Occipital lobe (tissue), 2 donors: ENCODE results near the gene LCE1B. TPM values are rescaled to one million over a fixed set of nuclear protein-coding genes. Genes with fewer than 3 reads are reported as not detected.

Experiments
- DNase-seq: peaks from one replicate; lab custom pipeline; 2025; lab: John Stamatoyannopoulos, UW
- total RNA-seq: library from RNA; depleted of rRNA; stranded (reverse); fragments of >200 nt; gene quantifications from one replicate; pipeline ENCODE4 v1.2.3, GENCODE V29; 2014

LCE1B gene
- total RNA-seq: not detected

GRCh38 chr1:152811671-152812070 lies at the start of gene LCE1B:
Gene LCE1B (plus strand): TSS chr1:152811971. CDS start chr1:152812447, 476 bp downstream.
- DNase-seq: no peak

GRCh38 chr1:152768847-152769533 lies 42.8 kb upstream of the LCE1B start:
- DNase-seq: no peak

- no peak for DNase-seq
These were observed 41.4 kb upstream of the LCE1B start for GRCh38 chr1:152770411-152770810.

- DNase-seq: no peak
These were observed 36.9 kb upstream of the LCE1B start, which contains the start of gene LCE1F for GRCh38 chr1:152774875-152775274. Gene LCE1F (plus strand): TSS chr1:152775140. CDS start chr1:152776372, 1,232 bp downstream.

- no peak for DNase-seq
These were observed 35.4 kb upstream of the LCE1B start for GRCh38 chr1:152776361-152776760.

GRCh38 chr1:152777510-152778137 lies 34.1 kb upstream of the LCE1B start:
- no peak for DNase-seq

GRCh38 chr1:152783095-152783494 lies 28.7 kb upstream of the LCE1B start:
- no peak for DNase-seq

- no peak for DNase-seq
These were observed 25.7 kb upstream of the LCE1B start, which contains the start of gene LCE1E for GRCh38 chr1:152786077-152786476. Gene LCE1E (plus strand): TSS chr1:152786257. CDS start chr1:152787300, 1,043 bp downstream.

- DNase-seq: no peak
These were observed 16.1 kb upstream of the LCE1B start for GRCh38 chr1:152795686-152796085.

GRCh38 chr1:152796421-152796820 lies 15.3 kb upstream of the LCE1B start, which contains the start of gene LCE1D:
Gene LCE1D (plus strand): TSS chr1:152796721. CDS start chr1:152797795, 1,074 bp downstream.
- DNase-seq: no peak

GRCh38 chr1:152801333-152801732 lies 10.4 kb upstream of the LCE1B start:
- no peak for DNase-seq

- DNase-seq: no peak
These were observed 5.2 kb upstream of the LCE1B start, which contains the start of gene LCE1C for GRCh38 chr1:152806576-152806975. Gene LCE1C (minus strand): TSS chr1:152806651. CDS start chr1:152805478, 1,173 bp downstream.

GRCh38 chr1:152811050-152811449 lies 721 bp upstream of the LCE1B start:
- no peak for DNase-seq

- no peak for DNase-seq
These were observed 5.5 kb downstream of the LCE1B start for GRCh38 chr1:152817309-152817708.

- no peak for DNase-seq
These were observed 11.5 kb downstream of the LCE1B start for GRCh38 chr1:152823294-152823693.

- no peak for DNase-seq
These were observed 13.2 kb downstream of the LCE1B start for GRCh38 chr1:152824964-152825363.

- no peak for DNase-seq
These were observed 15.4 kb downstream of the LCE1B start, which contains the start of gene LCE1A for GRCh38 chr1:152827173-152827572. Gene LCE1A (plus strand): TSS chr1:152827473. CDS start chr1:152827473, 0 bp downstream.

- no peak for DNase-seq
These were observed 25.1 kb downstream of the LCE1B start for GRCh38 chr1:152836870-152837269.

- no peak for DNase-seq
These were observed 30.8 kb downstream of the LCE1B start, which contains the start of gene LCE6A for GRCh38 chr1:152842556-152842955. Gene LCE6A (plus strand): TSS chr1:152842856. CDS start chr1:152843521, 665 bp downstream.

GRCh38 chr1:152855661-152856060 lies 43.9 kb downstream of the LCE1B start:
- DNase-seq: no peak

- DNase-seq: no peak
These were observed 46.3 kb downstream of the LCE1B start for GRCh38 chr1:152858062-152858461.

- no peak for DNase-seq
These were observed 47.9 kb downstream of the LCE1B start, which contains the start of gene LCE7A for GRCh38 chr1:152859696-152860095. Gene LCE7A (plus strand): TSS chr1:152859996. CDS start chr1:152860698, 702 bp downstream.
